Trophoblast cell (in vitro differentiated cells and primary cell): ENCODE data around the gene RCAN2.

ENCODE experiments used
- DNase-seq, 2 donors: peaks; one replicate each; pipeline ENCODE4 v3.0.0-alpha.2; 2016
- H2AFZ ChIP-seq: 2 replicates; pipeline ENCODE4 v1.6.1; 2013; ENCODE audit warnings: low read length, moderate library complexity, mild to moderate bottlenecking; ENCODE audit not compliant: insufficient read depth, poor library complexity
- H2AK5ac ChIP-seq: 2 replicates; pipeline ENCODE4 v1.6.1; 2013; ENCODE audit warnings: mild to moderate bottlenecking, low read length
- H2BK120ac ChIP-seq: 2 replicates; pipeline ENCODE4 v1.6.1; 2013; ENCODE audit warnings: low read length, mild to moderate bottlenecking, moderate library complexity; ENCODE audit not compliant: insufficient read depth, poor library complexity
- H2BK12ac ChIP-seq: 2 replicates; pipeline ENCODE4 v1.6.1; 2013; ENCODE audit warnings: mild to moderate bottlenecking, low read length, moderate library complexity
- H2BK5ac ChIP-seq: 2 replicates; pipeline ENCODE4 v1.6.1; 2013; ENCODE audit warnings: low read length, low read depth, moderate library complexity, mild to moderate bottlenecking; ENCODE audit not compliant: poor library complexity
- H3K14ac ChIP-seq: 2 replicates; pipeline ENCODE4 v1.6.1; 2013; ENCODE audit warnings: mild to moderate bottlenecking, low read length
- H3K18ac ChIP-seq: 2 replicates; pipeline ENCODE4 v1.6.1; 2013; ENCODE audit warnings: mild to moderate bottlenecking, low read length
- H3K23ac ChIP-seq: 2 replicates; pipeline ENCODE4 v1.6.1; 2013; ENCODE audit warnings: low read length
- H3K27ac ChIP-seq: 2 replicates; pipeline ENCODE4 v1.5.1; 2013; ENCODE audit warnings: low read depth, mild to moderate bottlenecking, inconsistent platforms, low read length, moderate library complexity
- H3K27me3 ChIP-seq: 2 replicates; pipeline ENCODE4 v1.6.1; 2013; ENCODE audit warnings: inconsistent platforms, mild to moderate bottlenecking, low read length, moderate library complexity; ENCODE audit not compliant: insufficient read depth
- H3K36me3 ChIP-seq, 2 experiments: 1 replicate in 1 of 2; 2 replicates in 1 of 2; pipeline ENCODE4 v1.6.1; 2013; ENCODE audit warnings: low read length in 2 of 2, mild to moderate bottlenecking in 2 of 2, moderate library complexity in 1 of 2; ENCODE audit not compliant: insufficient read depth in 2 of 2, control insufficient read depth in 1 of 2
- H3K4ac ChIP-seq: 2 replicates; pipeline ENCODE4 v1.6.1; 2013; ENCODE audit warnings: low read depth, mild to moderate bottlenecking, low read length, moderate library complexity
- H3K4me1 ChIP-seq, 2 experiments: 1 replicate in 1 of 2; 2 replicates in 1 of 2; pipeline ENCODE4 v1.6.1; 2013; ENCODE audit warnings: low read length in 2 of 2, mild to moderate bottlenecking in 2 of 2, moderate library complexity in 1 of 2; ENCODE audit not compliant: insufficient read depth in 2 of 2, control insufficient read depth in 1 of 2
- H3K4me2 ChIP-seq: 2 replicates; pipeline ENCODE4 v1.6.1; 2013; ENCODE audit warnings: inconsistent platforms, mild to moderate bottlenecking, low read length, moderate library complexity
- H3K4me3 ChIP-seq: 2 replicates; pipeline ENCODE4 v1.5.1; 2013; ENCODE audit warnings: mild to moderate bottlenecking, low read depth, low read length, inconsistent platforms
- H3K79me1 ChIP-seq: one replicate; pipeline ENCODE4 v1.6.1; 2013; ENCODE audit warnings: low read length
- H3K79me2 ChIP-seq: 2 replicates; pipeline ENCODE4 v1.6.1; 2013; ENCODE audit warnings: low read length, mild to moderate bottlenecking; ENCODE audit not compliant: control insufficient read depth, insufficient read depth, poor library complexity
- H3K9ac ChIP-seq: 2 replicates; pipeline ENCODE4 v1.6.1; 2013; ENCODE audit warnings: mild to moderate bottlenecking, low read length
- H3K9me3 ChIP-seq: 2 replicates; pipeline ENCODE4 v1.6.1; 2013; ENCODE audit warnings: low read depth, mild to moderate bottlenecking, control low read depth, inconsistent platforms, low read length; ENCODE audit not compliant: insufficient read depth
- H4K12ac ChIP-seq: 2 replicates; pipeline ENCODE4 v1.6.1; 2013; ENCODE audit warnings: low read depth, mild to moderate bottlenecking, low read length, moderate library complexity
- H4K8ac ChIP-seq: 2 replicates; pipeline ENCODE4 v1.6.1; 2013; ENCODE audit warnings: low read depth, mild to moderate bottlenecking, low read length, moderate library complexity
- H4K91ac ChIP-seq: one replicate; pipeline ENCODE4 v1.6.1; 2013; ENCODE audit warnings: low read depth, mild to moderate bottlenecking, low read length, moderate library complexity
- WGBS: extraction: QIAGEN DNeasy Blood & Tissue Kit; methylation state at CpG from one replicate; pipeline ENCODE4 v1.1.7; 2013; ENCODE audit warnings: missing lambda C conversion rate; ENCODE audit not compliant: insufficient read length, insufficient coverage; ENCODE audit errors: extremely low coverage; 5-methylcytosine and 5-hydroxymethylcytosine counted together

Gene RCAN2

DNA sequence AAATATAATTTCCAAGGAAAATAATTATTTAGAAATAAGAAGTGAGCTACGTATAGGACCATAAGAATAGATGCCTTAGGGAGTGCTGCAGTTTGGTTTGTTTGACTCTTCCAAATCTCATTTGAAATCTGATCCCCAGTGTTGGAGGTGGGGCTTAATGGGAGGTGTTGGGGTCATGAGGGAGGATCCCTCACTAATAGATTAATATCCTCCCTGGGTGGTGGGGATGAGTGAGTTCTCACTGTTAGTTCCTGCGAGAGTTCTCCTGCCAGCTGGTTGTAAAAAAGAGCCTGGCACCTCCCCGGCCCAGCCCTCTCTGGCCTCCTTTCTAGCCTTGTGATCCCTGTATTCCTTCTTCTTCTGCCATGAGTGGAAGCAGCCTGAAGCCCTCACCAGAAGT, 69.3 kb downstream of the RCAN2 start:
- H3K27me3 ChIP-seq: no peaks in the 10 kb centered on the region
- no peaks in the 10 kb centered on the region for H3K36me3 ChIP-seq
- H3K4me3 ChIP-seq: no peak overlapping the region
- H3K79me2 ChIP-seq: no peaks in the 10 kb centered on the region
- no peak overlapping the region for H3K4me2 ChIP-seq
- no peak overlapping the region for H3K18ac ChIP-seq
- H2BK5ac ChIP-seq: no peak overlapping the region
- H4K91ac ChIP-seq: no peak overlapping the region
- no peak overlapping the region for H2AK5ac ChIP-seq
- no peak overlapping the region for H3K4ac ChIP-seq
- no peak overlapping the region for H2BK12ac ChIP-seq
- no peak overlapping the region for H3K14ac ChIP-seq
- no peaks in the 10 kb centered on the region for H3K4me1 ChIP-seq
- no peak overlapping the region for H2AFZ ChIP-seq
- no peaks in the 10 kb centered on the region for H3K9me3 ChIP-seq
- H3K9ac ChIP-seq: no peak overlapping the region
- no peak overlapping the region for H3K27ac ChIP-seq
- no CpG with 5 or more reads among the region's 3 CpGs for WGBS
- no peak overlapping the region for H4K8ac ChIP-seq
- no peak overlapping the region for H3K23ac ChIP-seq
- H4K12ac ChIP-seq: no peak overlapping the region
- H2BK120ac ChIP-seq: no peak overlapping the region
- DNase-seq: no peak
- no peaks in the 10 kb centered on the region for H3K79me1 ChIP-seq

DNA sequence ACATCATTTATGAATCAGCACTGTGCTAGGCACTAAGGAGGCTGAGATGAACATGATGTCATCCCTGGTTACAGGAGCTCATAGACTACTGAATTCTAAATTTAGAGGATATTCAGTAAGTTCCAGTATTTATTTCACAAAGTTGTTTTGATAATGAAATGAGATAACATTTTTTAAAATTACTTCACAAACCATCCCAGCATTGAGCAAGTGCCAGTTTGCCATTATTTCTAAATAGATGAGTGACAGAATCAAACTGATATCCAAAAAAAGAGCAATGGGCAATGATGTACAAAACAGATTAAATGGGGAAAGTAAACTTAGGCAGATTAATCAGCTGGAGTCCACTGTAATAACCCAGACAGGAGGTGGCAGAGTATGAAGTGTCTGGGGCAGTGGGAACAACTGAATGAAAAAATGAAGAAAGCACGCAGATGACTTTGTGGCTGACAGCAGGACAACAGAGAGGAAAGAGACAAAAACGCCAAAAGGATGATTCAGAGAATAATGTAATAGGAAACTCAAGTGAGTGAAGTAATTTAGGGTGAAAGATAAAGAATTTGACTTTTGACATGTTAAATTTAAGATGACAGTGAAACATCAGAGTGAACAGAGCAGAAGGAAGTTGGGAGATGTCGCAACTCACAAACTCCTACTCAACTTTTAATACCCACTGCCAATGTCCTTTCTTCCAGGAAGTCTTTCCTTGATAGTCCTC, 70.2 kb downstream of the RCAN2 start:
- Histone ChIP-seq H3K4me2 (no peak overlapping the region), H3K9ac (no peak overlapping the region), H3K18ac (no peak overlapping the region), H4K12ac (no peak overlapping the region), H3K4ac (no peak overlapping the region), H3K79me2 (no peaks in the 10 kb centered on the region), H3K14ac (no peak overlapping the region), H4K91ac (no peak overlapping the region), H3K27ac (no peak overlapping the region), H3K4me3 (no peak overlapping the region), H2AK5ac (no peak overlapping the region), H3K9me3 (no peaks in the 10 kb centered on the region), H2BK12ac (no peak overlapping the region), H3K79me1 (no peaks in the 10 kb centered on the region), H3K23ac (no peak overlapping the region), H4K8ac (no peak overlapping the region), H2BK120ac (no peak overlapping the region), H3K36me3 (no peaks in the 10 kb centered on the region), H3K27me3 (no peaks in the 10 kb centered on the region), H2BK5ac (no peak overlapping the region), H2AFZ (no peak overlapping the region), H3K4me1 (no peaks in the 10 kb centered on the region)
- WGBS: no CpG with 5 or more reads among the region's 3 CpGs
- no peak for DNase-seq

GRCh38 chr6:46419576-46420002, 71.7 kb downstream of the RCAN2 start:
- no peak overlapping the region for H2AFZ ChIP-seq
- no peak overlapping the region for H2BK5ac ChIP-seq
- no peak overlapping the region for H4K8ac ChIP-seq
- H2BK12ac ChIP-seq: no peak overlapping the region
- no peak overlapping the region for H3K14ac ChIP-seq
- peak; percentile 64 to 81 for DNase-seq
- H2AK5ac ChIP-seq: no peak overlapping the region
- H3K23ac ChIP-seq: no peak overlapping the region
- H2BK120ac ChIP-seq: no peak overlapping the region
- no peak overlapping the region for H3K4ac ChIP-seq
- H3K18ac ChIP-seq: no peak overlapping the region
- no peaks in the 10 kb centered on the region for H3K4me1 ChIP-seq
- no peak overlapping the region for H4K91ac ChIP-seq
- H3K27me3 ChIP-seq: no peaks in the 10 kb centered on the region
- H3K79me1 ChIP-seq: no peaks in the 10 kb centered on the region
- H4K12ac ChIP-seq: no peak overlapping the region
- H3K9me3 ChIP-seq: no peaks in the 10 kb centered on the region
- no peak overlapping the region for H3K27ac ChIP-seq
- H3K36me3 ChIP-seq: no peaks in the 10 kb centered on the region
- H3K79me2 ChIP-seq: no peaks in the 10 kb centered on the region
- no peak overlapping the region for H3K9ac ChIP-seq
- no peak overlapping the region for H3K4me3 ChIP-seq
- H3K4me2 ChIP-seq: no peak overlapping the region
- WGBS: no CpG with 5 or more reads among the region's 2 CpGs

DNA sequence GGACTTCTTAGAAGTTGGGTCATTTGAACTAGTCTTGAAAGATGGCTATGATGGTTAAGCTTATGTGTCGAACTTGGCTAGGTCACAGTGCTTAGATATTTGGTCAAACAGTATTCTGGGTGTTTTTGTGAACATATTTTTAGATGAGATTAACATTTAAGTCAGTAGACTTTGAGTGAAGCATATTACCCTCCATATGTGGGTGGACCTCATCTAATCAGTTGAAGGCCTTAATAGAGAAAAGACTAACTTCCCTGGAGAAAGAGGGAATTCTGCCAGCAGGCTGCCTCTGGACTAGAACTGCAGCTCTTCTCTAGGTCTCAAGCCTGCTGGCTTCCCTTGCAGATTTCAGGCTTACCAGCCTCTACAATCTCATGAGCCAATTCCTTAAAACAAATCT, 76.9 kb downstream of the RCAN2 start:
- Histone ChIP-seq H3K14ac (no peak overlapping the region), H3K27me3 (no peaks in the 10 kb centered on the region), H2AFZ (no peak overlapping the region), H3K36me3 (no peaks in the 10 kb centered on the region), H3K9ac (no peak overlapping the region), H3K23ac (no peak overlapping the region), H2BK5ac (no peak overlapping the region), H3K4ac (no peak overlapping the region), H3K4me3 (no peak overlapping the region), H4K12ac (no peak overlapping the region), H2BK12ac (no peak overlapping the region), H4K8ac (no peak overlapping the region), H3K4me2 (no peak overlapping the region), H3K27ac (no peak overlapping the region), H3K79me2 (no peaks in the 10 kb centered on the region), H3K4me1 (no peaks in the 10 kb centered on the region), H2BK120ac (no peak overlapping the region), H3K18ac (no peak overlapping the region), H2AK5ac (no peak overlapping the region), H3K79me1 (no peaks in the 10 kb centered on the region), H4K91ac (no peak overlapping the region), H3K9me3 (no peaks in the 10 kb centered on the region)
- no peak for DNase-seq
- whole genome bisulfite sequencing: no CpG with 5 or more reads among the region's 1 CpG
